Activated T-cell treated with anti-CD3 and anti-CD28 coated beads for 1 hour (primary cell): ENCODE measurements around the gene IPO9.
"Not testable (repeated sequence)": the region's sequence is repeated elsewhere in the genome, so short reads cannot be mapped to it uniquely, and the experiment has no call there.

ENCODE experiments used
- DNase-seq: peaks from one replicate; pipeline ENCODE4 v3.0.0-alpha.2; 2020; ENCODE audit warnings: low read depth

Gene IPO9

GRCh38 chr1:201848230-201848629 is 19.3 kb downstream of the IPO9 start:
- DNase-seq, result no peak

- DNase-seq, result no peak
These were observed 20.6 kb downstream of the IPO9 start for GRCh38 chr1:201849372-201850052.

- DNase-seq, result no peak
These were observed 21.1 kb downstream of the IPO9 start for GRCh38 chr1:201850053-201850397.

- no peak for DNase-seq
These were observed 23.0 kb downstream of the IPO9 start for GRCh38 chr1:201851949-201852348.

GRCh38 chr1:201856722-201857121 is 27.8 kb downstream of the IPO9 start:
- DNase-seq, result not testable (repeated sequence)

- DNase-seq, result no peak
These were observed 30.5 kb downstream of the IPO9 start for GRCh38 chr1:201859424-201859823.

GRCh38 chr1:201861448-201861847 is 32.5 kb downstream of the IPO9 start:
- DNase-seq, result no peak

GRCh38 chr1:201870397-201870796 is 41.4 kb downstream of the IPO9 start:
- no peak for DNase-seq

- no peak for DNase-seq
These were observed 45.7 kb downstream of the IPO9 start for GRCh38 chr1:201874672-201875071.

GRCh38 chr1:201876148-201876818 is 47.3 kb downstream of the IPO9 start:
- DNase-seq, result no peak

- DNase-seq, result no peak
These were observed 49.0 kb downstream of the IPO9 start for GRCh38 chr1:201877877-201878401.

- DNase-seq, result no peak
These were observed 52.1 kb downstream of the IPO9 start for GRCh38 chr1:201880928-201881571.

- no peak for DNase-seq
These were observed 52.7 kb downstream of the IPO9 start for GRCh38 chr1:201881617-201882016.

GRCh38 chr1:201882665-201883132 is 53.7 kb downstream of the IPO9 start:
- no peak for DNase-seq

- no peak for DNase-seq
These were observed 54.3 kb downstream of the IPO9 start for GRCh38 chr1:201883266-201883665.

- no peak for DNase-seq
These were observed 54.8 kb downstream of the IPO9 start for GRCh38 chr1:201883786-201884185.

GRCh38 chr1:201884425-201884824 is 55.5 kb downstream of the IPO9 start:
- DNase-seq, result no peak

GRCh38 chr1:201885531-201886075 is 56.6 kb downstream of the IPO9 start:
- no peak for DNase-seq

GRCh38 chr1:201886103-201886885 is 57.3 kb downstream of the IPO9 start:
- DNase-seq, result no peak

GRCh38 chr1:201887116-201887866 is 58.3 kb downstream of the IPO9 start:
- DNase-seq, result no peak
